ENCODE results near the gene GFOD2. TPM values are rescaled to one million over a fixed set of nuclear protein-coding genes. Genes with fewer than 3 reads are reported as not detected.

GFOD2 gene
- total and polyA plus RNA-seq, 2 of the 8 experiments (the other 6 are each of a cell fraction or from before 2014, with no cell fraction given): 21.4 to 33.2 TPM

GRCh38 chr16:67655363-67655762 lies 63.8 kb downstream of the GFOD2 start:
- 89% methylated on average over 4 of the region's 4 CpGs; no CpG with 5 or more reads in 1 of the 2 experiments for WGBS, 2 experiments (ENCODE audit: extremely low coverage in 1 of 2, insufficient coverage in 1 of 2, insufficient read length in 1 of 2, insufficient replicate concordance in 2 of 2, low coverage in 1 of 2, low lambda C conversion rate in 2 of 2, missing lambda C conversion rate in 1 of 2)
- Histone ChIP-seq H4K8ac (ENCODE audit: extremely low read depth, insufficient read depth, low read length) (no peak overlapping the region), H3K9ac (replicated peaks in 1 of 4; ENCODE audit: extremely low read depth in 1 of 4, low read depth in 3 of 4, low read length in 3 of 4) (no peak overlapping the region), H2BK120ac (replicated peaks; ENCODE audit: low read depth, low read length) (no peak overlapping the region), H3K23ac (ENCODE audit: insufficient read length) (no peak overlapping the region), H4K20me1 (replicated peaks in 1 of 2; ENCODE audit: control insufficient read depth in 1 of 2, insufficient read depth in 2 of 2, low read length in 2 of 2) (peaks cover 5 to 14% of the 10 kb centered on the region in 2 experiments), H3K23me2 (ENCODE audit: low read depth, low read length) (peaks cover 11% of the 10 kb centered on the region), H3K18ac (ENCODE audit: extremely low read depth, low read length) (no peak overlapping the region), H2BK5ac (ENCODE audit: low read depth, low read length) (no peak overlapping the region), H3K4ac (replicated peaks; ENCODE audit: insufficient read length, low read depth, low read length) (no peak overlapping the region), H3K4me1 (replicated peaks in 1 of 4; ENCODE audit: control insufficient read depth in 3 of 4, insufficient read depth in 4 of 4, low read length in 3 of 4) (peaks cover 0 to 10% (median 5%) of the 10 kb centered on the region in 4 experiments; a peak in 4 of 7 replicates), H4K5ac (ENCODE audit: insufficient read length, low read depth, low read length) (no peak overlapping the region), H3K79me2 (ENCODE audit: control insufficient read depth in 1 of 2, insufficient read depth in 2 of 2, low read length in 2 of 2) (no peaks in the 10 kb centered on the region), H4K91ac (replicated peaks; ENCODE audit: insufficient read length, low read length) (no peak overlapping the region), H3K27me3 (replicated peaks in 1 of 4; ENCODE audit: control insufficient read depth in 3 of 4, extremely low read depth in 1 of 4, insufficient read depth in 3 of 4, low read length in 3 of 4) (peaks cover 0 to 13% (median 10%) of the 10 kb centered on the region in 4 experiments; a peak in 4 of 7 replicates), H3K36me3 (ENCODE audit: control insufficient read depth in 2 of 4, insufficient read depth in 4 of 4, low read length in 3 of 4) (peaks cover 0 to 4% (median 2%) of the 10 kb centered on the region in 4 experiments; a peak in 1 of 8 replicates), H3K4me2 (ENCODE audit: insufficient read depth in 1 of 2, low read depth in 2 of 2, low read length in 2 of 2) (no peak overlapping the region), H2BK20ac (ENCODE audit: low read length) (no peak overlapping the region), H2BK12ac (ENCODE audit: low read depth, low read length) (no peak overlapping the region), H3K27ac (ENCODE audit: low read depth, low read length) (no peak overlapping the region), H3K4me3 (ENCODE audit: extremely low read depth in 1 of 4, insufficient read depth in 2 of 4, low read depth in 3 of 4, low read length in 4 of 4) (no peak overlapping the region), H3K79me1 (ENCODE audit: low read depth, low read length) (no peaks in the 10 kb centered on the region; the same call in 1 of the 2 replicates), H2BK15ac (ENCODE audit: low read length) (no peak overlapping the region), H3K14ac (ENCODE audit: insufficient read length) (no peak overlapping the region), H2AK5ac (ENCODE audit: low read depth, low read length) (no peak overlapping the region), H3K56ac (replicated peaks; ENCODE audit: insufficient read length, low read depth, low read length) (no peak overlapping the region), H2AFZ (ENCODE audit: low read length) (no peak overlapping the region), H3K9me3 (ENCODE audit: insufficient read depth in 2 of 2, low read depth in 1 of 2, low read length in 1 of 2) (no peaks in the 10 kb centered on the region)
- FAIRE-seq (no peak), DNase-seq (ENCODE audit: low read depth in 1 of 2, low spot score in 2 of 2) (no peak)
- POLR2A ChIA-PET (ENCODE audit: partially characterized antibody): interaction anchor here (1.4 kb wide), 1 partner anchor 108 kb away, joined by 3 read pairs; no protein-coding TSS in a partner anchor
- CTCF ChIA-PET (ENCODE audit: partially characterized antibody): interaction anchor here (1.2 to 4.0 kb wide), 2 partner anchors 11 to 13 kb away, joined by 3 to 23 read pairs; no protein-coding TSS in a partner anchor
- TF ChIP-seq RBBP5 (IDR thresholded peaks at IDR 0.05; ENCODE audit: borderline replicate concordance, low read depth, low read length): no peak
- TF ChIP-seq CTCF (IDR thresholded peaks at IDR 0.05; ENCODE audit: control extremely low read depth in 1 of 3, insufficient read depth in 1 of 3, low read depth in 1 of 3, low read length in 3 of 3): no peak
- no peak for TF ChIP-seq RFX5 (IDR thresholded peaks at IDR 0.05; ENCODE audit: borderline replicate concordance, low read depth, low read length)
- no peak for TF ChIP-seq TCF12 (IDR thresholded peaks at IDR 0.05; ENCODE audit: low read depth, low read length)
- no peak for TF ChIP-seq HDAC2 (IDR thresholded peaks at IDR 0.05; ENCODE audit: borderline replicate concordance in 1 of 2, low read depth in 2 of 2, low read length in 2 of 2)
- TF ChIP-seq TEAD4 (IDR thresholded peaks at IDR 0.05; ENCODE audit: low read depth, low read length): no peak
- TF ChIP-seq SIN3A (conservative IDR thresholded peaks at IDR 0.05 in 1 of 2, IDR thresholded peaks at IDR 0.05 in 1 of 2; ENCODE audit: low read depth in 1 of 2, low read length in 2 of 2): no peak
- TF ChIP-seq ATF3 (IDR thresholded peaks at IDR 0.05; ENCODE audit: insufficient read depth, low read depth, low read length): no peak
- TF ChIP-seq BACH1 (IDR thresholded peaks at IDR 0.05; ENCODE audit: low read length): no peak

All from H1 (cell line).